Lower leg skin (tissue), 4 donors: ENCODE measurements around the gene RXRA. TPM values are rescaled to one million over a fixed set of nuclear protein-coding genes. Genes with fewer than 3 reads are reported as not detected.

ENCODE experiments used
- DNase-seq, 2 donors: peaks; one replicate each; pipeline ENCODE4 v3.0.0-alpha.2; 2019; ENCODE audit warnings: low spot score in 2 of 2
- H3K4me3 ChIP-seq: fragments of 200-600 bp; sonication (generic); 2 replicates; pipeline ENCODE4 v1.5.1; 2017; ENCODE audit warnings: mild to moderate bottlenecking, low read depth; ENCODE audit not compliant: poor library complexity, severe bottlenecking
- CTCF ChIP-seq, 3 donors: fragments of 450-650 bp; IDR thresholded peaks; one replicate each; pipeline ENCODE4 v1.5.1; 2016; ENCODE audit warnings: antibody characterized with exemption in 3 of 3, mild to moderate bottlenecking in 3 of 3, moderate library complexity in 2 of 3
- POLR2A ChIP-seq, 2 donors: fragments of 450-650 bp; IDR thresholded peaks; one replicate each; pipeline ENCODE4 v1.6.1; 2016 to 2017; ENCODE audit warnings: antibody characterized with exemption in 2 of 2, mild to moderate bottlenecking in 1 of 2, moderate library complexity in 1 of 2
- WGBS, 2 donors: methylation state at CpG; one replicate each; pipeline ENCODE4 v1.1.5; 2018; 5-methylcytosine and 5-hydroxymethylcytosine counted together
- intact Hi-C: fragments of 100-400 bp; cut with DNase I; formaldehyde crosslinking; loops from one replicate; pipeline ENCODE4 v1.15.0; 2023; ENCODE audit warnings: low total_unique reads
- total RNA-seq, 4 donors: library from RNA; depleted of rRNA; stranded (reverse); fragments of >200 nt; gene quantifications; one replicate each; pipeline ENCODE4 v1.1.0, GENCODE V29; 2016

RXRA gene
- total RNA-seq, 4 donors from 2014 or later, result 143 to 242 (median 166) TPM

DNA sequence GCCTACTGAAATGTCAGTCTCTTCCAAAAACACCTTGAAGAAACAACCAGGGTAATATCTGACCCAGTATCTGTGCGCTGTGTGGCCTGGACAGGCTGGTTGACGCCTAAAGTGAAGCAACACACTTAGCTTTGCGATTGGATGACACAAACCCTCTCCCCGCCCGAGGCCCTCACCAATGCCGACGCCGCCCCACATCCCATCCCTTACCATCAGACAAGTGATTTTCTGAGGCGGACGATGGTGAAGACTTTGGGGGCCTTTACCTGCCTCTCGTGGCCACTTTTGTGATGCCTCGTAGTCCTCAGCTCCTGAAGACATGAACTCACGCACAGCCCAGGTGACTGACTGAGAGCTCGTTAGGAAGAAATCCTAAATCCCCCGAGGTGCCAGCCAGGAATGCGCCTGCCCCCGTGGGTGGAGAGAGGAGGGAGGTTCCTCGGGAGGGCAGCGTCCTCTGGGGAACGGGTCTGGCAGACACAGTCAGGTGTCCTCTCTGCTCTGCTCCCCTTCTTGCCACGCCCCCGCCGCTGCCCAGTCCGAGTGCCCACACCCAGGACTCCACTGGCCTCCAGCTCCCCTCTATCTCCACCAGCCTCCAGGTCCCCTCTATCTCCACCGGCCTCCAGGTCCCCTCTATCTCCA is 31.0 kb upstream of the RXRA start:
- no peak for DNase-seq
- intact Hi-C loops, result no loop called here
- no peak overlapping the region for H3K4me3 ChIP-seq
- no peak for TF ChIP-seq CTCF (IDR thresholded peaks at IDR 0.05)
- TF ChIP-seq POLR2A (IDR thresholded peaks at IDR 0.05), result no peak
- 73 to 77% methylated on average over 25 of the region's 25 CpGs for WGBS, 2 donors

DNA sequence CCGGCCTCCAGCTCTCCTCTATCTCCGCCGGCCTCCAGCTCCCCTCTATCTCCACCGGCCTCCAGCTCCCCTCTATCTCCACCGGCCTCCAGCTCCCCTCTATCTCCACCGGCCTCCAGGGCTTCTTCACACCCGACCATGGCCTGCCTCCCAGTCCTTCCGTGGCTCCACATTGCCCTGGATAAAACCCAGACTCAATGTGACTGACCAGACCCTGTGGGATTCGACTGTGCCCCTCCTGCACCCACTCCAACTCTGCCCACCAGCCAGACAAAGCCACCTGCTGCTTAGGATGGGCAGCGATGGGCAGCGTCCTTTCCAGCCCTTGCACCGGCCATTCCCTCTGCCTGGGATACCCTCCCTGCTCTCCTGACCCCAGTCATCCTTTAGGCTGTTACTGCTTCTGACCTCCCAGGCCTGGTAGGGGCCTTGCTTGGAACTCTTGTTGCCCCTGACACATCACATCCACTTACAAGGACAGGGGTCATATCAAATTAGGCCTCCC is 30.5 kb upstream of the RXRA start:
- WGBS, 2 donors, result 91 to 93% methylated on average over 12 of the region's 12 CpGs
- no peak for TF ChIP-seq CTCF (IDR thresholded peaks at IDR 0.05)
- TF ChIP-seq POLR2A (IDR thresholded peaks at IDR 0.05), result no peak
- intact Hi-C loops, result loop anchor here (2.0 kb wide), 1 partner anchor 59 kb away; no protein-coding TSS in a partner anchor
- no peak overlapping the region for H3K4me3 ChIP-seq
- DNase-seq, result no peak

GRCh38 chr9:134296301-134297082 is 29.8 kb upstream of the RXRA start:
- H3K4me3 ChIP-seq, result no peak overlapping the region
- intact Hi-C loops, result loop anchor here (2.0 kb wide), 1 partner anchor 58 kb away; no protein-coding TSS in a partner anchor
- no peak for DNase-seq
- TF ChIP-seq CTCF (IDR thresholded peaks at IDR 0.05) (no peak), POLR2A (IDR thresholded peaks at IDR 0.05) (no peak)
- 87 to 91% methylated on average over 20 to 24 of the region's 25 CpGs for WGBS, 2 donors

GRCh38 chr9:134297083-134297410 is 29.2 kb upstream of the RXRA start:
- 86 to 92% methylated on average over 13 to 14 of the region's 14 CpGs for WGBS, 2 donors
- intact Hi-C loops, result loop anchor here (2.0 kb wide), 1 partner anchor 58 kb away; no protein-coding TSS in a partner anchor
- DNase-seq, result no peak
- H3K4me3 ChIP-seq, result no peak overlapping the region
- no peak for TF ChIP-seq CTCF (IDR thresholded peaks at IDR 0.05)
- TF ChIP-seq POLR2A (IDR thresholded peaks at IDR 0.05), result no peak

DNA sequence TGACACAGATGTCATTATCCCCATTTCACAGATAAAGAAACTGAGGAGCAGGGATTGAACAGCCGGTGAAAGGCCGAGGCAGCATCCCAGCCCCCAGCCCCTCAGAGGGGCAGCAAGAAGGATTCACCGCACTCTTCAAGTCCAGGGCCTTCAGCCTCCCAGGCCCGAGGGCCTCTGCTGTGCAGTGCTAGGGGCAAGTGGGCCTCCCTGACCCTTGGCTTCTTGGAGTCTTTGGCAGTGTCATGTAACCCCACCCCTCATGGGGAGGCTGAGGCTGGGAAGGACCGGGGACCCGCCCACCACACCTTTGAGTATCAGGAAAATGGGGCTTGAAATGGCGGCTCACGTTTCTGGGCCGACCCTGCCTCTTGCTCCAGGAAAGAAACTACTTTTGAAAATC is 28.7 kb upstream of the RXRA start:
- TF ChIP-seq POLR2A (IDR thresholded peaks at IDR 0.05) (no peak), CTCF (IDR thresholded peaks at IDR 0.05) (no peak)
- DNase-seq, result no peak
- H3K4me3 ChIP-seq, result no peak overlapping the region
- intact Hi-C loops, result loop anchor here (2.0 kb wide), 1 partner anchor 57 kb away; no protein-coding TSS in a partner anchor
- WGBS, 2 donors, result 95 to 99% methylated on average over 9 of the region's 9 CpGs
